OCI-LY1 (cell line): ENCODE measurements around the gene NPAT.

Source experiments
- EZH2 ChIP-seq: fragments of 200-600 bp; sonication (generic), shearing (Covaris generic); IDR thresholded peaks from 2 replicates; pipeline ENCODE4 v1.8.0; 2017; ENCODE audit warnings: borderline replicate concordance, mixed run types, mild to moderate bottlenecking, antibody characterized with exemption, low read length, moderate library complexity, mixed read lengths
- TF ChIP-seq, protein P1 (sequence below): fragments of 200-600 bp; sonication (generic), shearing (Covaris generic); IDR thresholded peaks from 2 replicates; pipeline ENCODE4 v1.5.1; 2017; ENCODE audit warnings: mild to moderate bottlenecking, antibody characterized with exemption, low read length, moderate library complexity, mixed read lengths

DNA sequence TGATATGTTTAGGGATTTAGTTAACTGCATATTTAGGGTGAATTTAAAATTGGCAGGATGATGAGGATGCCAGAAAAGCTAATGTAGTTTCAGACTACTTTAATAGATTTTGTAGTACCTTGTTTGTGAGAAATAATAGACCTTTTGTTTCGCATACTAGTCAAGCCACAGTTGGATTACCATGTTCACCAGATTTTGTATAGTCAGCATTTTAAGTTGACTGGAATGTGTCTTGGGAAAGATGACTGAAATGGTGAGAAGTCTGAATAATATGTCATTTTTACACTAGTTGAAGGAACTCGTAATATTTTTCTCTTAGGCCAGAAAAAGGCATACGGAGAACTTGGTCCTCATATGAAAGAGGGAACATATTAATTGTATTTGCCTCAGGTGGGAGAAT, 23.9 kb upstream of the NPAT start:
- TF ChIP-seq EZH2, result no peak
- TF ChIP-seq, protein P1, sequence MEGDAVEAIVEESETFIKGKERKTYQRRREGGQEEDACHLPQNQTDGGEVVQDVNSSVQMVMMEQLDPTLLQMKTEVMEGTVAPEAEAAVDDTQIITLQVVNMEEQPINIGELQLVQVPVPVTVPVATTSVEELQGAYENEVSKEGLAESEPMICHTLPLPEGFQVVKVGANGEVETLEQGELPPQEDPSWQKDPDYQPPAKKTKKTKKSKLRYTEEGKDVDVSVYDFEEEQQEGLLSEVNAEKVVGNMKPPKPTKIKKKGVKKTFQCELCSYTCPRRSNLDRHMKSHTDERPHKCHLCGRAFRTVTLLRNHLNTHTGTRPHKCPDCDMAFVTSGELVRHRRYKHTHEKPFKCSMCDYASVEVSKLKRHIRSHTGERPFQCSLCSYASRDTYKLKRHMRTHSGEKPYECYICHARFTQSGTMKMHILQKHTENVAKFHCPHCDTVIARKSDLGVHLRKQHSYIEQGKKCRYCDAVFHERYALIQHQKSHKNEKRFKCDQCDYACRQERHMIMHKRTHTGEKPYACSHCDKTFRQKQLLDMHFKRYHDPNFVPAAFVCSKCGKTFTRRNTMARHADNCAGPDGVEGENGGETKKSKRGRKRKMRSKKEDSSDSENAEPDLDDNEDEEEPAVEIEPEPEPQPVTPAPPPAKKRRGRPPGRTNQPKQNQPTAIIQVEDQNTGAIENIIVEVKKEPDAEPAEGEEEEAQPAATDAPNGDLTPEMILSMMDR, result no peak
